Activated gamma-delta T cell treated with anti-CD3 and anti-CD28 coated beads, Interleukin-2, amount 50 U/mL, for 16 hours (primary cell): Measurements from ENCODE around the gene SRP68.
"Not testable (repeated sequence)": the region's sequence is repeated elsewhere in the genome, so short reads cannot be mapped to it uniquely, and the experiment has no call there.

ENCODE experiments used
- DNase-seq: peaks from one replicate; pipeline ENCODE4 v3.0.0-alpha.2; 2020; ENCODE audit warnings: low read depth

The SRP68 gene

DNA sequence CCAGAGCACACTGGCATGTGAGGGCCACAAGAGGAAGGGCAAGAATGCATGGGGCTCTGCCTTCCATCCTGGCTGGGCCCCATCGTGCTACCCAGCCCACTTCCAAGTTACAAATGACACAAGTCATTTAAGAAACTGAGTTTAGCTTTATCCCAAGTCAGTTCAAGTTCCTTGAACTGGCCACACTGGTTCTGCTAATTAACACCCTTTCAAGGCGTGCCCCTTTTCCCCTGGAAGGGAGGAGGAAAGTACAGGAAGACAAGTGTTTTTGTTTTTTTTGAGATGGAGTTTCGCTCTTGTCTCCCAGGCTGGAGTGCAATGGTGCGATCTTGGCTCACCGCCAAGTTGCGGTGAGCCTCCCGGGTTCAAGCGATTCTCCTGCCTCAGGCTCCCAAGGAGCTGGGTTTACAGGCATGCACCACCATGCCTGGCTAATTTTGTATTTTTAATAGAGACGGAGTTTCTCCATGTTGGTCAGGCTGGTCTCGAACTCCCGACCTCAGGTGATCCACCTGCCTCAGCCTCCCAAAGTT, 27.8 kb downstream of the SRP68 start:
- not testable (repeated sequence) for DNase-seq

DNA sequence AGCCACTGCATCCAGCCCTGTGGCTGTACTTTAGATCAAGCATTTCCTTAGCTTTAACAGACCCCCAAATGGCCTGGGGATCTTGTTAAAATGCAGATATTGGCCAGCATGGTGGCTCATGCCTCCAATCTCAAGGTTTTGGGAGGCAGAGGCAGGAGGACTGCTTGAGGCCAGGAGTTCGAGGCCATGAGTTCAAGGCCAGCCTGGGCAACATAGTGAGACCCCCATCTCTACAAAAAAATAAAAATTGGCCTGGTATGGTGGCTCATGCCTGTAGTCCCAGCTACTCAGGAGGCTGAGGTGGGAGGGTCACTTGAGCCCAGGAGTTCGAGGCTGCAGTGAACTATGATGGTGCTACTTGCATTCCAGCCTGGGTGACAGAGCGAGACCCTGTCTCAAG, 29.4 kb downstream of the SRP68 start:
- DNase-seq = not testable (repeated sequence)

DNA sequence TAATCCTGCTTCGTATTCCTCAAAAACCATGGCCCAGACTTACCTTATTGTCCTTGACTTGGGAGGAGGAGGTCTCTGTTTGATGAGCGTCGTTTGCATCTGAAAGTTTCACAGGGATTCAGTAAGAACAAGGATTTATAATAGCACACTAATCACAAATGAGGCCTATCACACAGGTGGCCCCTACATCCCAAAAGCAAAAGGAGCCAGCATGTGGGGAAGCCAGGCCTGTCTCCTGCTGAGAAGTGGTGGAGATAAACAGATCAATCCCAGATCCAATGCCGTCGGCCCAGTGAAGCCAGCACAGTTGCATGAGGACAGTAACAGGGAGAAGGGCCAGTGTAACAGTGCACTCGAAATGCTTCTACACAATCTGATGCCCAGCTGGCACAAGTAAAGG, 31.9 kb downstream of the SRP68 start:
- no peak for DNase-seq

DNA sequence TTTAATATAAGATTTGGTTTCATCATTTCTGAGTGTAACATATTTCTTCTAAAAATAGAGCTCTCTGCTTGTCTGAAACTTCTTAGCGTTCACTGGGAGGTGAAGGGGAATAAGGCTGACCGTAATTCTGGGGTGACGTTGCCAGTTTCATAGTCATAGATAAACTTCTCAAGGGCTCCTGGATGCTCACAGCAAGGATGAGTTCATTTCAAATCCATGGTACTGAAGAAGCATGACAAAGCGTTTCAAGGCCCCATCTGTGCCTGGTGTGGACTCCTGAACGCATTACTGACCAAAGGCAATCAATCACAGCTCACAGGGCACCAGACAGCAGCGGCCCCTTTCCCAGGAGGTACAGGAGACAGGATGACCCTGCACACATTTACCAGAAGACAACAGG, 33.2 kb downstream of the SRP68 start:
- DNase-seq = no peak

- DNase-seq = no peak
Measured at GRCh38 chr17:76038050-76038449, 34.3 kb downstream of the SRP68 start.

- no peak for DNase-seq
Measured at GRCh38 chr17:76036497-76037261, 35.6 kb downstream of the SRP68 start.

- DNase-seq = no peak
Measured at GRCh38 chr17:76034428-76035350, 37.6 kb downstream of the SRP68 start.

GRCh38 chr17:76033139-76033538, 39.2 kb downstream of the SRP68 start:
- DNase-seq = no peak

DNA sequence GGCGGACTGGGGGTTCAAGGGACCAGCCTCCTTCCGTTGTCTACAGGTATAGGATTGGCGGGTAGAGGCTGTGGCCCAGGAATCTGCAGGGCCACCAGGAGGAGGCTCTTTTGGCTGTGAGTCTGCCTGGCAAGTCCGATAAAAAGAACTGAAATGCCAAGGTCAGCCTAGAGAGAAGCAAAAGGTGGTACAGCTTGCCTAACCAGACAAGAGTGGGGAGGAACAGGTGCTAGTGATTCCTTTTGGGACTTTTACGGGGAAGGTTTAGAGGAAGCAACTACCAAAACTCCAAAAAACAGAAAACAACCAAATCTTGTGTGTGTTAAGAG, 39.6 kb downstream of the SRP68 start:
- no peak for DNase-seq

DNA sequence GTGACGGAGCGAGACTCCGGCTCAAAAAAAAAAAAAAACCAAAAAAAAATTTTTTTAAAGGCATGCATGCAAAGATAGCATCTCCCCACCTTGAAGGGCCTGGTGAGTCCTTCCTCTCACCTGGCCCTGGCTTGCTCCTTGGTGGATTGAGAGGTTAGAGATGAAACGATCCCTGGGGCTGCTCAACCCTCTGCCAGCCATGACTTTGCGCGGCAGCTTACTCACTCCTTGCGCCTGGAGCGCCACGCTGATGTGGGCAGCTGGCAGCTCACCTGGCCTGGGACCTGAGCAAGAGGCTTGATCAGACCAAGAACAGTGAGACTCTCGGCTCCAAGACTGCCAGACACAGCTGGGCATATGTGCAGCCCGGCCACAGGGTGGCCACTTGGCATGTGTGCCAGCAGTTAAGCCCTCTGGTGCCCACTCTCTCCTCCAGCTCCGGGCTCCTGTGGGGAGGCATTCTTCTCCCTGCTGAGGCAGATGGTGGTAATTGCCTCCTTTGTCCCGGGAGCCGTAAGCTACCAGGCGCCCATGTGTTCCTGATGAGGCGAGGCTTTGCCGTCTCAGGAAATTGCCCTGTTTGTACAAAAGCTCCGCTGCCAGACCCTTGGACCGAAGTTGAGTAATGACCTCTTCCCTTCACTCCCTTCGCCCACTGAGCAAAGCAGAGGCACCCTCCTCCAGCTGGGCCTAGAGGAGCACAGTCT, 40.1 kb downstream of the SRP68 start:
- DNase-seq = no peak

GRCh38 chr17:76027159-76027839, 45.0 kb downstream of the SRP68 start, which contains the start of gene EVPL:
Gene EVPL (minus strand): TSS chr17:76027306. CDS start chr17:76027198, 108 bp downstream.
- DNase-seq = no peak

- DNase-seq = no peak
Measured at GRCh38 chr17:76026714-76027158, 45.6 kb downstream of the SRP68 start.

- no peak for DNase-seq
Measured at GRCh38 chr17:76025294-76025693, 47.0 kb downstream of the SRP68 start.

GRCh38 chr17:76024353-76024752, 48.0 kb downstream of the SRP68 start:
- no peak for DNase-seq

DNA sequence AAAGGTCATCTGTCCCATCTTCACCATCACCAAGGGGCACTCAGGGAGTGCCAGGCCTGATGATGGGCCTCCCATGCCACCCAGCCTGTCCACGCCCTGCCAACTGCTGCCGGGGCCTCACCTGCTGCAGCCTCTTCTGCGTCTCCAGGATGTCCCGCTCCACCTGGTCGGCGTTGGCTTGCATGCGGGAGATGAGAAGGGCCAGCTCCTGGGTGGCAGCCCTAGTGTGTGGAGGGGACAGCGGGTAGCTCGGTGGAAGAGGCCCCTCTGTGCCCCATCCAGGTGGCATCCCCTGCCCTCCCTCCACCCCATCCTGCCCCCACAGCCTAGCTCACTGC, 48.4 kb downstream of the SRP68 start:
- DNase-seq = no peak

- no peak for DNase-seq
Measured at GRCh38 chr17:76022973-76023899, 49.1 kb downstream of the SRP68 start.

- DNase-seq = no peak
Measured at GRCh38 chr17:76022285-76022684, 50.0 kb downstream of the SRP68 start.

- no peak for DNase-seq
Measured at GRCh38 chr17:76019833-76020467, 52.4 kb downstream of the SRP68 start.

DNA sequence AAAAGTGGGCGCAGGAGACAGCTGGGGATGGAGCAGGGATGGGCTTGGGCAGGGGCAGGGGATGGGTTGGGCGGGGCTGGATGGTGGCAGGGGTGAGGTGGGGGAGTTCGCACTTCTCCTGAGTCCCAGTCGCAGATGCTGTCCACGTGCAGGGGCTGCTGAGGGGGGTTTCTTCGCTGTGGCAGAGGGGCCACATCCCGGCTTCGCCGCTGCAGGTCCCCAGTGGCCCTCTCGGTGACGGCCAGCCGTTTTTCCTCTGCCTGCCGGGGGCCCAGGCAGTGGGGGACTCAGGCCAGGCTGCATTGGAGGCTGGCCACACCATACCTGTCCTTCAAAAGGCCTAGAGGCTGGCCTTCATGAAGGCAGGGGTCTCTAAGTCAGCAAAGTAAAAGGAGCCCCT, 53.5 kb downstream of the SRP68 start:
- DNase-seq = no peak

DNA sequence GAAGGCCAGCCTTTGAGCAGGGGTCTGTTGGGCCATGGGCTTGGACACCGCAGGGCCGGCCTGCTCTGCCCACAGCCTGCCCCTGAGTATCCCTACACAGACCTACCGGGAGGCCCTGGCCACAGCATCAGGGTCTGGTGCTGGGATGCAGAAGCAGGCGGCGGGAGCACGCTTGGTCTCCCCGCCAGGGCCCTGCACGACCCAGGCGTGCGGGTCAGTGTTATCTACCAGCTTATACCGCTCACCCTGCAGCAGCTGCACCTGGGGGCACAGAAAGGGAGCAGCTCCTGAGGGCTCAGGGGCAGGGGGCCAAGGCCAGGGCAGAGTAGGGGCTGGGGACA, 54.0 kb downstream of the SRP68 start:
- no peak for DNase-seq
